OCI-M2 (cell line): ENCODE results near the gene RTEL1.
"Not testable (repeated sequence)": the region's sequence is repeated elsewhere in the genome, so short reads cannot be mapped to it uniquely, and the experiment has no call there.

Experiments used
- DNase-seq: peaks from one replicate; lab custom pipeline; 2025; ENCODE audit not compliant: unreplicated experiment; lab: John Stamatoyannopoulos, UW

The RTEL1 gene

GRCh38 chr20:63627129-63627750 is 30.9 kb upstream of the RTEL1 start:
- DNase-seq: peak; percentile 51

GRCh38 chr20:63627751-63628245 is 30.3 kb upstream of the RTEL1 start:
- DNase-seq: no peak

- peak; percentile 94 for DNase-seq
Measured at GRCh38 chr20:63628246-63628975, 29.7 kb upstream of the RTEL1 start.

- DNase-seq: not testable (repeated sequence)
Measured at GRCh38 chr20:63630956-63631355, 27.2 kb upstream of the RTEL1 start.

- not testable (repeated sequence) for DNase-seq
Measured at GRCh38 chr20:63631426-63631825, 26.7 kb upstream of the RTEL1 start.

- DNase-seq: no peak
Measured at GRCh38 chr20:63633732-63634131, 24.4 kb upstream of the RTEL1 start.

GRCh38 chr20:63635431-63636141 is 22.5 kb upstream of the RTEL1 start:
- no peak for DNase-seq

GRCh38 chr20:63636752-63637628 is 21.1 kb upstream of the RTEL1 start:
- no peak for DNase-seq

GRCh38 chr20:63639093-63639975 is 18.8 kb upstream of the RTEL1 start:
- no peak for DNase-seq

GRCh38 chr20:63640086-63640485 is 18.0 kb upstream of the RTEL1 start:
- DNase-seq: no peak

- DNase-seq: not testable (repeated sequence)
Measured at GRCh38 chr20:63640686-63641085, 17.4 kb upstream of the RTEL1 start.

GRCh38 chr20:63641146-63641791 is 16.8 kb upstream of the RTEL1 start:
- no peak for DNase-seq

- no peak for DNase-seq
Measured at GRCh38 chr20:63641792-63642523, 16.2 kb upstream of the RTEL1 start.

- no peak for DNase-seq
Measured at GRCh38 chr20:63642527-63643247, 15.4 kb upstream of the RTEL1 start.

- DNase-seq: no peak
Measured at GRCh38 chr20:63643499-63643898, 14.6 kb upstream of the RTEL1 start.

- no peak for DNase-seq
Measured at GRCh38 chr20:63643946-63644345, 14.2 kb upstream of the RTEL1 start.

- no peak for DNase-seq
Measured at GRCh38 chr20:63645218-63645617, 12.9 kb upstream of the RTEL1 start.

GRCh38 chr20:63648190-63648589 is 9.9 kb upstream of the RTEL1 start:
- DNase-seq: no peak
